HG02759 (cell line): ENCODE measurements around the gene PCARE.

Experiments used
- ATAC-seq: cut with Tn5 transposase; IDR thresholded peaks from one replicate; pipeline ENCODE4 v1.9.1; 2021; ENCODE audit warnings: mild to moderate bottlenecking, moderate library complexity; ENCODE audit not compliant: unreplicated experiment

The PCARE gene

GRCh38 chr2:29064346-29064715 is 10.0 kb downstream of the PCARE start:
- no peak for ATAC-seq

DNA sequence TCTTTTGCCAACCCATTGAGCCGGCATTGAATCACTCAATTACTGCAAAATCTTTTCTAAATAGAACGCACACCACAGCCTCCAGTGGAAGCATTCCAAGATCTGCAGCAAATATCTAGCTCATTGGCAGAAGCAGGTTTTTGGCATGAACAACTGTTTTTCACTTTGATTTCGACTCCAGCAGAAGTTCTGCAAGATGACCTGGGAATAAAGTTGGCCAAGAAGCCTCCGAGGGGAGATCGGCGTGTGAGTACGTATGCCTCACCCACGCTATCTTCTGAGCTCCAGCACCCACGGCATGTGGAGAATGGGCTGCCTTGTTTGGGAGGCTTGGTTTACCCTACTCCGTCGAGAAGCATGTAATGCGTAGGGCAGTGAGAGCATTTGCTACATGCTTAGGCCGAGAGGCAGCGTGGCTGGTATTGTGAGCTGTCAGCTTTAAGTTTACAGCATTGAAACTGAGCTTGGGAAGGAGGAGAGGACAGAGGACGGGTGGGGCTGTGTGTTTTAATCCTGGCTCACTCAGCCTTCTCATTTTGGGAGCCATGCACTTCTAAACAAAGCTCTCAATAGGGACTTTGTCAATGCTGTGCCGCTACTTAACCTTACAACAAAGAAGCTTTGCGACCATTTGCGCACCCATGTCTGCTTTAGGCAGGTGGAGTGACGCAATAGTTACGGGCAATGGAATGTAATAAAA is 10.5 kb downstream of the PCARE start:
- no peak for ATAC-seq

- no peak for ATAC-seq
These were observed 11.3 kb downstream of the PCARE start for GRCh38 chr2:29063056-29063455.

DNA sequence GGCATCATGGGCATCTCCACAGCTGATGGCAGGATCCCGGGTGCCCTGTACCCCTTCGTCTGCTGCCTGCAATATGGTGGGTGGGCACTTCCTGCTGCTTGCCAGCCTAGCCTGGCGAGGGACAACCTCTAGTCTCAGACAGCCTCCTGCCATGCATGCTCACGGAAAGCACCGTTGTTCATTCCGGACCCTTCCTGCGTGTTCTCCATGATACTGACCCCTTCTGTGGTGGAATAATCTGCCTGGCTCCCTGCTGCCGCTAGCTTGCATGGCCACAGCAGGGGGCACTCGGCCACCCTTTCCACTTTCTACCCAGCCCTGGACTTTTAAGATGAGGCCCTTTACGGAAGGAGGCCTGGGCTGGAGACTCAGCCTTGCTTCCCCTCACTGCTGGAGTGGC is 12.0 kb downstream of the PCARE start:
- ATAC-seq = no peak

DNA sequence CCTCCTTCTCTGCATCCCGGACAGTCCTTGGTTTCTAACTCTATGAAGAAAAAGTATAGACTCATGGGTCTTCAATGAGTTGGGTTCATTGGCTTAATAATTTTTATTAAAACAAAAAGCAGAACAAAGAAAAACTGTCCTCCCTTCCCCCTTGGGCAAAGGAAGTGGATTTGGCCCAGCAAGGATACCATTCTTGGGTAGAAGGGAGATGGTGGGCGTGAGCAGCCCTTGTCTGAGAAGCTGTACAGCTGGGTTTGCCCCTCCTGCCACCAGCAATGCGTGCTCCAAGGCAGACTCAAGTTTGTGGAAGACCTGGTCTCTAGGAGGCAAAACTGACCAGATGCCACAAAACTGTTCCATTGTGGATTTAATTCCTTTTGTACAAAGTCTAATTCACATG is 12.7 kb downstream of the PCARE start:
- ATAC-seq = no peak

GRCh38 chr2:29061176-29061575 is 13.1 kb downstream of the PCARE start:
- ATAC-seq = no peak

- no peak for ATAC-seq
These were observed 13.9 kb downstream of the PCARE start for GRCh38 chr2:29060441-29060840.

- ATAC-seq = no peak
These were observed 14.7 kb downstream of the PCARE start for GRCh38 chr2:29059624-29060023.

GRCh38 chr2:29057006-29057405 is 17.3 kb downstream of the PCARE start:
- no peak for ATAC-seq

GRCh38 chr2:29056452-29056851 is 17.9 kb downstream of the PCARE start:
- ATAC-seq = no peak

GRCh38 chr2:29055601-29056000 is 18.7 kb downstream of the PCARE start:
- ATAC-seq = no peak

DNA sequence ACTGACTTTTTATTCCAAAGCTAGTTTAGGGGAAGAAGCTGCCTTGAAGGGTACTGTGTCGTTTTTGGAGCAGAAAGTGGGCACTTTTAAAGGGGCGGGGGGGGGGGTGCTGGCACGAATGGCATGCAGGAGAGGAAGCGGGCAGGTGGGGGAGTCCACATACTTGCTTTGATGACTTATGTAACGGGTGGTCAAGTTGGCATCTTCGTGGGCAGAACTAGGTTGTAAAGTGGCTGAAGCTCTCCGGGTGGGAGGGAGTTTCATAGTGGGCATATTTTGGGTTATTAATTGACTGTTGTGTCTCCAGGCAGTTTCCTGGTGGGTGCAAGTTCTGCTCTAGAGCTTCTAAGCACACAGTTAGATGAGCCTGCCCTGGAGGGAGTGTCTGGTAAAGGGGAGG is 19.9 kb downstream of the PCARE start:
- ATAC-seq = no peak

DNA sequence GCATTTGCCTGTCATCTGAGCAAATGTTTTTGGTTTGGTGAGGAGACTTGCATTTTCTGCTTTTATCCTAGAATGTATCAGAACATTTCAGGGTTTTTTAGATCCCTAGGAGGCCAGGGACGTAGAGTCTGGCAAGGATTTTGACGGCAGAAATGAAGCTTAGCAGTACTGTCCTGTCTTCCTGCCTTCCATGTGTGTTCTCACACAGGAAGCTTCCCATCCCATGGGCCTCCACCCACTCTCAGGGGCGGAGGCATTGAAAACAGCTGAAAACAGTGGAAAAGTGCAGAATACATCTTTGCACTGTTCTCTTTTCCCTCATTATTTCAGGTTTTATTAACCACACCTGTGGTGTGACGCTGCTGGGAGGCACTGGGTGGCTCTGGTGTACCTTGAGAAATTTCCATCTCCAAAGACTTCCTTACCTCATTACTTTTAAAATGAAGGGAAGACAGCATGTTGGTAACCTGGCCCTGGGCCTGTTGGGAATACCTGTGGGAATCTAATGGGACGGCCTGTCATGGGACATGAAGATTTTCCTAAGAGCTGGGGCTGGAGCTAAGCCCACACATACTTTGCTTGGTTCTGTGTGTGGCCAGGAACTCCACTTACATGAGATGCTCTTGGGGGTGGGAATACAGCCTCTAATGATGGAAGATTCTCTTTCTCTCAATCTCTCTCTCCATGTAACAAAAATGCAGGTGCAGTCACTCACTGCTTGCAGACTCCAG is 20.5 kb downstream of the PCARE start:
- no peak for ATAC-seq

GRCh38 chr2:29053223-29053622 is 21.1 kb downstream of the PCARE start:
- no peak for ATAC-seq

DNA sequence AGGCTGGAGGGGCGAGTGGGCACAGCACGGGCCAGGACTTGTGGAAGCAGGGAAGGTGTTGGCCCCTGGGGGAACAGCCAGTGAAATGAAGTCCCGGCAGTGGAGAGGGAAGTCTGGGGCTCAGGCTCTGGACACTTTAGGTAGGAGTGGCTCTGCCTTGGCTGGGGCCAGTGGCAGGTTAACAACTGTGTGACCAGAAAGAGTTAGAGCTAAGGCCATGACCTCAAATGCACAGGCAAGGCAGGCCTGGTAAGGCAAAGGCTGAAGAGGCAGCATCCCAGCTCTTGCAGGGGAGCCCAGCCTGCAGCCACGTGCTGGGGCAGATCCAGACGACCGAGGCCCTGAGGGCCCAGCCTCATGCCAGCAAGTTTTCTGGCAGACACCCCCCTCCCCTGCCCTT is 21.5 kb downstream of the PCARE start:
- ATAC-seq = no peak

DNA sequence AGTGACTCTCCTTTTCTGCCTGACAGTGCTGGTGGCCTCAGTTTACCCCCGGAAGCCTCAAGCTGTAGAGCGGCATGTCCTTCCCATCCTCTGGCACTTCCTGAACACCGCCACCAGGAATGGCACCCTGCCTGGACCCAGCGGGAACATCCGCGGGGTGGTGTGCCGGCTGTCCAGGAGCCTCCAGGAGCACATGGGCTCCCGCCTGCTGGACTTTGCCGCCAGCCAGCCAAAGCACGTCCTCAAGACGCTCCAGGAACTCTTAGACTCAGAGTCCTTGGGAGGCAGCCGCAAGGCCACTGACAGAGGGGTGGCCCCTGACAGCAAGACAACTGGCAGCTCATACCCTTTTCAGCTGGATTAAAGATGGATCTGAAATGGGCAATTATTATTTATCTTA is 22.6 kb downstream of the PCARE start:
- no peak for ATAC-seq

DNA sequence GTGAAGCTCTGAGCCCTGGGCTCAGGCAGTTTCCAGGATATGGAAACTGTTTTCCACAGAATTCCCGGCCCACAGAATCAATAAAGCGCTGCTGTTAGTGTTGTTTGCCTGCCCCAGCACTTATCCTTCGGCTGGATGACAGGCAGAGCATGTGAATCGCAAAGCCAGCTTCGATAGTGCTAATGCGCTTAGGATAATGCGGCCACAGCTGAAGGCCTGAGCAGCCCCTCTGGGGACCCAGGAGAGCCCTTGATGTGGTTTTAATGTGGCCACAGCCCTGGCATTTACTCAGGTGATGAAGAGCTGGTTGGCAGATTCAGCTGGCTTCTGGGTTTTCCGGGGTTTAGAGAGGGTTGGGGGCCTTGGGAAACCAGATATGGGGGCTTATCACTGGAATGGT is 23.7 kb downstream of the PCARE start:
- ATAC-seq = no peak

DNA sequence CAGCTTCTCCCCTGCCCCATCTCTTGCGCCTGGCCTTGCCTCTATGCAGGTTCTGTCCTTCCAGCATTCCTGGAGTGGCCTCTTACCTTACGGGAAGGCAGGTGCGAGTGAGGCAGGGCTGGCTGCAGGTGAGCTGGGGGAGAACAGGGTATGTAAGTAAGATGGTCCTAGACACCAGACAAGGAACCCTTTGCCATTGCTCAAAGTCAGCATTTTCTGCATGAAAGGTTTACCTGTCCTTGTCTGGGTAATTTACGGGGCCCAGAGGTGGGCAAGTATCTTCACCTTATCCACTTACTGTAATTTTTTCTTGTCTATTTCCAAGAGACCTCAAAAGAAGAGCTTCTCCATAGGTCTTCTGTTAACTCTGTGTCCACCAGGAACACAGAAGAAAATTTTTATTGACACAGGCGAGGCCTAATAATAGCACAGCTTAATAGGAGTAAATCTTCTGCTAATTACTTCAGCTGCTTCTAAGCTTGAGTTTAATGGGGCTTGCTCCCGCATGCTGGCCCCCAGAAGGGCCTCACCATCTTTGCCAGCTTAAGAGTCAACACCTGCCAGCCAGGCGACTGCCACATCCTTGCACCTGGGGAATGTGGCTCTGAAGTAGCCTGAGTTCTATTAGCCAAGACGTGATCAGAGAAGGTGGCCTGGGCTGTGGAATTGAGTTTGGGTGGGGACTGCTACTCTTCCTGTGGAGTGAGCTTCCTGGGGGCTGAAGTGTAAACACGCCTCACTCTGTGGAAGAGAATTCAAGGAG is 27.1 kb downstream of the PCARE start:
- no peak for ATAC-seq

GRCh38 chr2:29046321-29046720 is 28.0 kb downstream of the PCARE start:
- ATAC-seq = no peak

DNA sequence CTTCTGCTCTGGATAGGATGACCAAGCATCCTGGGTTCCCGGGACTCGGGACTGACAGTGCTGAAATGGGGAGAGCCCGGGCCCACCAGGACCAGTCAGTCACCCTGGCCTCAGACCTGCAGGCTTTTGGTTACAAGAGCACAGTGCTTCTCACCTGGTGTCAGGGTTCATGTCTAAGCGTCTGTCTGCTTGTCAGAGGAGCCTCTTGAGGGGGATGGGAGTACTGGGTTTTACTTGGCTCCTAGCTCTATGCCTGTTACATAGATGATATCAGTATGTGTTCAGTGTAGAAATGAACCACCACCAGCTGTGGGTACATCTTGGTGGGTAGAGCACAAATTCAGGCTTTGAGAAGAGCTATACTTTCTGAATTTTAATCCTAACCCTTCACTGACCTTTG is 29.9 kb downstream of the PCARE start:
- ATAC-seq = no peak

GRCh38 chr2:29042561-29043075 is 31.7 kb downstream of the PCARE start:
- ATAC-seq = no peak

- no peak for ATAC-seq
These were observed 33.1 kb downstream of the PCARE start for GRCh38 chr2:29041161-29041660.
